ENCODE results near the gene ATP2B1. TPM values are rescaled to one million over a fixed set of nuclear protein-coding genes. Genes with fewer than 3 reads are reported as not detected.

The ATP2B1 gene
- polyA plus RNA-seq, 2 of the 4 experiments (the other 2 are of a cell fraction): 52.7 to 132 TPM

- Histone ChIP-seq H3K4me3 (no peak overlapping the region), H3K27ac (no peak overlapping the region), H3K4me1 (peaks cover 29% of the 10 kb centered on the region), H3K4me2 (no peak overlapping the region), H3K9me3 (no peaks in the 10 kb centered on the region)
- DNase-seq (ENCODE audit: low read depth in 1 of 2, low spot score in 1 of 2): no peak
- TF ChIP-seq CHD4 (IDR thresholded peaks at IDR 0.05; ENCODE audit: borderline replicate concordance) (no peak), PHF8 (IDR thresholded peaks at IDR 0.05; ENCODE audit: borderline replicate concordance, low read depth) (no peak), MAX (IDR thresholded peaks at IDR 0.05) (no peak), JUNB (IDR thresholded peaks at IDR 0.05) (no peak), HOXB5 (CRISPR knock-in tag; IDR thresholded peaks at IDR 0.05) (no peak), MYC (IDR thresholded peaks at IDR 0.05; ENCODE audit: borderline replicate concordance, low read length) (no peak), HMGXB4 (CRISPR knock-in tag; IDR thresholded peaks at IDR 0.05; ENCODE audit: borderline replicate concordance) (no peak), CEBPB (IDR thresholded peaks at IDR 0.05) (no peak), CBX2 (IDR thresholded peaks at IDR 0.05; ENCODE audit: borderline replicate concordance, low read depth) (no peak), FOXS1 (CRISPR knock-in tag; IDR thresholded peaks at IDR 0.05) (no peak), MAZ (IDR thresholded peaks at IDR 0.05; ENCODE audit: borderline replicate concordance, low read depth, low read length) (no peak)
- ChIA-PET POLR2A (no interaction called here), CTCF (interaction anchor here (1.0 kb wide), 1 partner anchor 9 kb away, joined by 3 read pairs; no protein-coding TSS in a partner anchor)
- 92% methylated on average over 1 of the region's 1 CpG for WGBS (ENCODE audit: missing lambda C conversion rate)
- no peak for ATAC-seq
- FAIRE-seq: no peak
Observed at GRCh38 chr12:89657739-89658138, 50.9 kb downstream of the ATP2B1 start.

GRCh38 chr12:89657066-89657465, 51.6 kb downstream of the ATP2B1 start:
- no peak overlapping the region for H3K4me2 ChIP-seq
- CTCF ChIA-PET: interaction anchor here (0.6 kb wide), 1 partner anchor 177 kb away, joined by 3 read pairs; no protein-coding TSS in a partner anchor

GRCh38 chr12:89655841-89656240, 52.8 kb downstream of the ATP2B1 start:
- H3K4me2 ChIP-seq: peak overlapping the region; percentile 2; the same call in 2 of the 3 replicates
- H3K4me1 ChIP-seq: peaks cover 19% of the 10 kb centered on the region
- TF ChIP-seq RFX5 (IDR thresholded peaks at IDR 0.05) (no peak), ESRRA (IDR thresholded peaks at IDR 0.05; ENCODE audit: borderline replicate concordance, low read length) (no peak), PBX3 (IDR thresholded peaks at IDR 0.05) (no peak), NR3C1 (IDR thresholded peaks at IDR 0.05) (no peak), PHF8 (IDR thresholded peaks at IDR 0.05; ENCODE audit: borderline replicate concordance, low read depth) (no peak), HES2 (IDR thresholded peaks at IDR 0.05) (no peak), POLR2AphosphoS2 (conservative IDR thresholded peaks at IDR 0.05; ENCODE audit: low read length) (no peak), CBX8 (IDR thresholded peaks at IDR 0.05) (no peak), EHMT2 (IDR thresholded peaks at IDR 0.05; ENCODE audit: low read depth) (no peak), ZC3H11A (IDR thresholded peaks at IDR 0.05) (no peak), POLR2A (IDR thresholded peaks at IDR 0.05; ENCODE audit: low read length) (no peak)
- FAIRE-seq: no peak
- ChIA-PET POLR2A (no interaction called here), CTCF (no interaction called here)
- no peak overlapping the region for H3K4me3 ChIP-seq
- no peak for DNase-seq (ENCODE audit: low read depth in 1 of 2, low spot score in 1 of 2)
- H3K9me3 ChIP-seq: no peaks in the 10 kb centered on the region
- WGBS (ENCODE audit: missing lambda C conversion rate): 95% methylated on average over 1 of the region's 1 CpG
- no peak overlapping the region for H3K27ac ChIP-seq
- ATAC-seq: no peak

More at GRCh38 chr12:89657066-89657465, 51.6 kb downstream of the ATP2B1 start:
- FAIRE-seq (no peak), DNase-seq (ENCODE audit: low read depth in 1 of 2, low spot score in 1 of 2) (no peak), ATAC-seq (no peak)
- WGBS (ENCODE audit: missing lambda C conversion rate): 90% methylated on average over 2 of the region's 2 CpGs
- TF ChIP-seq EHMT2 (IDR thresholded peaks at IDR 0.05; ENCODE audit: low read depth) (no peak), RFX5 (IDR thresholded peaks at IDR 0.05) (no peak), CBX8 (IDR thresholded peaks at IDR 0.05) (no peak)
- Histone ChIP-seq H3K9me3 (no peaks in the 10 kb centered on the region), H3K4me3 (no peak overlapping the region), H3K27ac (no peak overlapping the region), H3K4me1 (peaks cover 25% of the 10 kb centered on the region)
- POLR2A ChIA-PET: no interaction called here
